Ishikawa (cell line): ENCODE measurements around the gene MAPK7.

Source experiments
- CEBPB ChIP-seq: IDR thresholded peaks from 2 replicates; pipeline ENCODE4 v1.6.1; 2012
- CREB1 ChIP-seq: IDR thresholded peaks from 2 replicates; pipeline ENCODE4 v1.6.1; 2012; ENCODE audit warnings: low read depth
- EGR1 ChIP-seq: IDR thresholded peaks from 2 replicates; pipeline ENCODE4 v1.6.1; 2012
- EP300 ChIP-seq: IDR thresholded peaks from 2 replicates; pipeline ENCODE4 v1.6.1; 2012; ENCODE audit warnings: borderline replicate concordance
- FOXM1 ChIP-seq: IDR thresholded peaks from 2 replicates; pipeline ENCODE4 v1.6.1; 2012; ENCODE audit warnings: low read depth, borderline replicate concordance
- MAX ChIP-seq: IDR thresholded peaks from 2 replicates; pipeline ENCODE4 v1.6.1; 2012
- NFIC ChIP-seq: IDR thresholded peaks from 2 replicates; pipeline ENCODE4 v1.6.1; 2012
- RAD21 ChIP-seq: IDR thresholded peaks from 2 replicates; pipeline ENCODE4 v1.6.1; 2012; ENCODE audit warnings: low read depth
- REST ChIP-seq: IDR thresholded peaks from 2 replicates; pipeline ENCODE4 v1.6.1; 2012; ENCODE audit warnings: low read depth, mild to moderate bottlenecking
- TAF1 ChIP-seq: IDR thresholded peaks from 2 replicates; pipeline ENCODE4 v1.6.1; 2012; ENCODE audit warnings: low read depth, mild to moderate bottlenecking
- TCF12 ChIP-seq: IDR thresholded peaks from 2 replicates; pipeline ENCODE4 v1.6.1; 2012; ENCODE audit warnings: low read depth
- TEAD4 ChIP-seq: IDR thresholded peaks from 2 replicates; pipeline ENCODE4 v1.6.1; 2012
- USF1 ChIP-seq: IDR thresholded peaks from 2 replicates; pipeline ENCODE4 v1.6.1; 2012
- YY1 ChIP-seq: IDR thresholded peaks from 2 replicates; pipeline ENCODE4 v1.6.1; 2012; ENCODE audit warnings: low read depth
- ZBTB7A ChIP-seq: IDR thresholded peaks from 2 replicates; pipeline ENCODE4 v1.6.1; 2012; ENCODE audit warnings: low read depth

Gene MAPK7

DNA sequence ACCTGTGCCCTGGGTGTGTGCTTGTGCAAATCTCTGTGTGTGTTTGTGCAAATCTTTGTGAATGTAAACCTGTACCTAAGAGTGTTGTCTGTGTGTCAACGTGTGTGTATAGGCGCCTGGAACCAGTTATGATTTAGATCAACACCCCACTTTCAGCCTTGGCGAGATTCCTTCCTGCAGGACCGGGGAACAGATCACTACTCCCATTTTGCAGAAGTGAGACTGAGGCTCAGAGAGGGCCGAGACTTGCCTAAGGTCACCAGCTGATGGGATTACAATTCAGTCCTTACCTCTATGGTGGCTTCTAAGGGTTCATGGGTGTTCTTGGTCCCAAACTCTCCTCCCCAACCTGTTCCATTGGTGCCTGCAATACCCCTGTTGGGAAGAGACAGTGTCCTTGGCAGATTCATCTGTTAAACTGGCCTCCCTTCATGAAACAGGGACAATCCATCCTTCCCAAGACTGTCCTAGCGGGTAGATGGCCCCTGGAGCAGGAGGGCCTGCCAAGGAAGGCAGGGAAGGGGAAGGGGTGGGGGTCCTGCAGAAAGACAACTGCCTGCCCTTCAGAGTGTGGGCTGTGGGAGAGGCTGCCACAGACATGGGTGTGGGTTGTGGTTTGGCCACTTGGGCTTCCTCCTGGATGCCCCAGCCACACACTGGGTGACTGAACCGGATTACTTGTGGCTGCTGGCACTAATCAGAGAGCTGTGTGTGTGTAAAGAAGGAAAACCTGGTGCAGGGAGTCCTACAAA lies 6.9 kb upstream of the MAPK7 start:
- TF ChIP-seq REST (no peak), FOXM1 (no peak), USF1 (no peak), TEAD4 (no peak), EP300 (no peak), TCF12 (no peak), YY1 (no peak), CEBPB (no peak), ZBTB7A (no peak), TAF1 (no peak), MAX (no peak), NFIC (no peak), CREB1 (no peak), RAD21 (no peak), EGR1 (no peak)

- TF ChIP-seq USF1 (no peak), TAF1 (no peak), FOXM1 (no peak), CREB1 (no peak), EGR1 (no peak), MAX (no peak), TEAD4 (no peak)
Observed at GRCh38 chr17:19372011-19372370, 6.3 kb upstream of the MAPK7 start.

DNA sequence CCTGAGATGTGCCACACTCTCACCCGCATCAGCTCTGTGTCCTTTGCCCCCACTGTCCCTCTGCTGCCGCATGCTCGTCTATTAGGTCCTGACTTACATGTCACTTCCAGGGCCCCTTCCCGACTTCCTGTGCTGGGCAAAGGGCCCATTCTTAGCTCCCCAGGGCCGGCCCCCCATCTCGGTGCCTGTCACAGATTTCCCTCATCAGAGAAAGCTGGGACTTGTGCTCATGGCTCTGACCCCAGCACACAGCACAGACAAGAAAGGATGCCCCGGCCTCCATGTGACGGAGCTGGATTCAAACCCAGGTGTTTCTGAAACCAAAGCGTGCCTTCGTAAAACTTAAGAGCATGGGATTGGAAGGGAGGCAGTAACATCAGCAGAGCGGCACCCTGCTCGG lies 5.9 kb upstream of the MAPK7 start:
- TF ChIP-seq EP300 (no peak), CEBPB (no peak)

- TF ChIP-seq EGR1 (no peak), NFIC (no peak), TCF12 (no peak), CREB1 (no peak)
Observed at GRCh38 chr17:19372866-19373504, 5.3 kb upstream of the MAPK7 start.

GRCh38 chr17:19374136-19374535 lies 4.2 kb upstream of the MAPK7 start:
- TF ChIP-seq TEAD4 (no peak), USF1 (no peak), NFIC (no peak), CREB1 (no peak), CEBPB (no peak), ZBTB7A (no peak), TCF12 (no peak), YY1 (no peak), RAD21 (no peak), MAX (no peak), REST (no peak), FOXM1 (no peak), TAF1 (no peak), EP300 (no peak), EGR1 (no peak)
